Tibial artery (tissue), 4 donors: ENCODE results near the gene ITGA2.
"Not testable (repeated sequence)": the region's sequence is repeated elsewhere in the genome, so short reads cannot be mapped to it uniquely, and the experiment has no call there.

Experiments
- DNase-seq, 2 donors: peaks; one replicate each; pipeline ENCODE4 v3.0.0-alpha.2; 2019
- H3K27ac ChIP-seq, 2 donors: fragments of 200-600 bp; sonication (generic) in 1 of 2; 1 replicate in 1 of 2; 2 replicates in 1 of 2; pipeline ENCODE4 v1.5.1; 2018 to 2019; ENCODE audit warnings: mild to moderate bottlenecking in 1 of 2
- H3K27me3 ChIP-seq, 2 donors: fragments of 200-600 bp; sonication (generic) in 1 of 2; one replicate each; pipeline versions ENCODE4 v1.5.1 to v1.6.0; 2016 to 2019
- H3K36me3 ChIP-seq, 3 donors: fragments of 200-600 bp; sonication (generic) in 2 of 3; one replicate each; pipeline ENCODE4 v1.5.1; 2016 to 2019; ENCODE audit warnings: mild to moderate bottlenecking in 2 of 3
- H3K4me1 ChIP-seq, 4 donors: fragments of 200-600 bp; sonication (generic) in 2 of 4; 1 replicate in 3 of 4; 2 replicates in 1 of 4; pipeline ENCODE4 v1.5.1; 2016 to 2019
- H3K4me3 ChIP-seq, 2 donors: fragments of 200-600 bp; sonication (generic) in 1 of 2; 1 replicate in 1 of 2; 2 replicates in 1 of 2; pipeline ENCODE4 v1.5.1; 2018 to 2019; ENCODE audit warnings: mild to moderate bottlenecking in 2 of 2
- H3K9me3 ChIP-seq, 3 donors: fragments of 200-600 bp; sonication (generic) in 1 of 3; one replicate each; pipeline ENCODE4 v1.5.1; 2016 to 2019
- CTCF ChIP-seq, 2 experiments: fragments of 200-600 bp in 1 of 2; fragments of 450-650 bp in 1 of 2; IDR thresholded peaks; one replicate each; pipeline ENCODE4 v1.5.1; 2017 to 2019; ENCODE audit warnings: antibody characterized with exemption in 2 of 2, mild to moderate bottlenecking in 1 of 2, moderate library complexity in 1 of 2
- intact Hi-C: fragments of 100-400 bp; cut with DNase I; formaldehyde crosslinking; loops from one replicate; pipeline ENCODE4 v1.15.0; 2023; ENCODE audit warnings: low total_unique reads

The ITGA2 gene

GRCh38 chr5:52956915-52957747 lies 32.0 kb upstream of the ITGA2 start:
- H3K36me3 ChIP-seq, result peaks cover 23 to 39% (median 33%) of the 10 kb centered on the region in 3 donors
- intact Hi-C loops, result no loop called here
- H3K4me1 ChIP-seq, result no peaks in the 10 kb centered on the region
- no peaks in the 10 kb centered on the region for H3K9me3 ChIP-seq
- no peak overlapping the region for H3K27ac ChIP-seq
- no peaks in the 10 kb centered on the region for H3K27me3 ChIP-seq
- H3K4me3 ChIP-seq, result no peak overlapping the region
- DNase-seq, result no peak
- no peak for TF ChIP-seq CTCF (IDR thresholded peaks at IDR 0.05)

- peaks cover under 1 to 7% (median 6%) of the 10 kb centered on the region in 3 donors for H3K36me3 ChIP-seq
- no peak overlapping the region for H3K27ac ChIP-seq
- H3K4me1 ChIP-seq, result no peaks in the 10 kb centered on the region
- intact Hi-C loops, result no loop called here
- TF ChIP-seq CTCF (IDR thresholded peaks at IDR 0.05), result no peak
- DNase-seq, result no peak
- H3K27me3 ChIP-seq, result no peaks in the 10 kb centered on the region
- H3K9me3 ChIP-seq, result no peaks in the 10 kb centered on the region
- no peak overlapping the region for H3K4me3 ChIP-seq
Measured at GRCh38 chr5:52961274-52961681, 27.9 kb upstream of the ITGA2 start.

- no peak for TF ChIP-seq CTCF (IDR thresholded peaks at IDR 0.05)
- DNase-seq, result no peak
- no peak overlapping the region for H3K4me3 ChIP-seq
- no peaks in the 10 kb centered on the region for H3K36me3 ChIP-seq
- H3K9me3 ChIP-seq, result peaks cover 0 to under 1% (median 0%) of the 10 kb centered on the region in 3 donors
- no peaks in the 10 kb centered on the region for H3K4me1 ChIP-seq
- H3K27me3 ChIP-seq, result no peaks in the 10 kb centered on the region
- H3K27ac ChIP-seq, result no peak overlapping the region
- intact Hi-C loops, result no loop called here
Measured at GRCh38 chr5:52963636-52964035, 25.5 kb upstream of the ITGA2 start.

DNA sequence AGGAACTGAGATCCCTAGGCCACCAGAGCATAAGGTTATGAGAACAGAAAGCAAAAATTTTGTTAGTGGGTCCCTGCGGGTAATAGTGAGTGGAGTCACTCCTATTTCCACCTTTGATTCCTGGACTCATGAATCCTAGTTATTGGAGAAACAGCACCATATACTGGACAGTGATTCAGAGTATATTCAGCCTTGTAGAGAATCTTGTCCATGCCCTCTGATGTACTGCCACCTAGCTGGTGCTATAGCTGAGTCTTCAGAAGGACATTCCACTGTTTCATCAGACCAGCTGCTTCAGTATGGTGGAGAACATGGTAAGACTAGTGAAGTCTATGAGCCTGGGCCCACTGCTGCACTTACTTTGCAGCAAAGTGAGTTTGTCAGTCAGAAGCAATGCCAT lies 25.0 kb upstream of the ITGA2 start:
- H3K4me3 ChIP-seq, result no peak overlapping the region
- intact Hi-C loops, result no loop called here
- DNase-seq, result no peak
- peaks cover 0 to 5% (median 0%) of the 10 kb centered on the region in 3 donors for H3K9me3 ChIP-seq
- TF ChIP-seq CTCF (IDR thresholded peaks at IDR 0.05), result no peak
- H3K36me3 ChIP-seq, result no peaks in the 10 kb centered on the region
- H3K27me3 ChIP-seq, result no peaks in the 10 kb centered on the region
- no peaks in the 10 kb centered on the region for H3K4me1 ChIP-seq
- H3K27ac ChIP-seq, result no peak overlapping the region

DNA sequence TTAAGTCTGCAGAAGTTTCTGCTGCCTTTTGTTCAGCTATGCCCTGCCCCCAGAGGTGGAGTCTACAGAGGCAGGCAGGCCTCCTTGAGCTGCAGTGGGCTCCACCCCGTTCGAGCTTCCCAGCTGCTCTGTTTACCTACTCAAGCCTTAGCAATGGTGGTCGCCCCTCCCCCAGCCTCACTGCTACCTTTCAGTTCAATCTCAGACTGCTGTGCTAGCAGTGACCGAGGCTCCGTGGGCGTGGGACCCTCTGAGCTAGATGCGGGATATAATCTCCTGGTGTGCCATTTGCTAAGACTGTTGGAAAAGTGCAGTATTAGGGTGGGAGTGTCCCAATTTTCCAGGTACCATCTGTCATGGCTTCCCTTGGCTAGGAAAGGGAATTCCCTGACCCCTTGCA lies 13.0 kb upstream of the ITGA2 start:
- H3K4me3 ChIP-seq, intact Hi-C loops, H3K9me3 ChIP-seq: not testable (repeated sequence)

GRCh38 chr5:52977264-52977897 lies 11.8 kb upstream of the ITGA2 start:
- Histone ChIP-seq H3K9me3 (peaks cover 0 to 6% (median 4%) of the 10 kb centered on the region in 3 donors), H3K27ac (no peak overlapping the region), H3K4me3 (no peak overlapping the region), H3K36me3 (no peaks in the 10 kb centered on the region), H3K27me3 (no peaks in the 10 kb centered on the region), H3K4me1 (no peaks in the 10 kb centered on the region)
- no peak for DNase-seq
- intact Hi-C loops, result no loop called here
- TF ChIP-seq CTCF (IDR thresholded peaks at IDR 0.05), result no peak

More for the DNA sequence above, 13.0 kb upstream of the ITGA2 start:
- not testable (repeated sequence) for H3K4me1 ChIP-seq, DNase-seq, H3K27ac ChIP-seq, H3K27me3 ChIP-seq, H3K36me3 ChIP-seq
